ENCODE measurements around the gene NAV2. TPM values are rescaled to one million over a fixed set of nuclear protein-coding genes. Genes with fewer than 3 reads are reported as not detected.

The NAV2 gene
- total and polyA plus RNA-seq, 10 donors: 0.46 to 11.6 (median 4.1) TPM

DNA sequence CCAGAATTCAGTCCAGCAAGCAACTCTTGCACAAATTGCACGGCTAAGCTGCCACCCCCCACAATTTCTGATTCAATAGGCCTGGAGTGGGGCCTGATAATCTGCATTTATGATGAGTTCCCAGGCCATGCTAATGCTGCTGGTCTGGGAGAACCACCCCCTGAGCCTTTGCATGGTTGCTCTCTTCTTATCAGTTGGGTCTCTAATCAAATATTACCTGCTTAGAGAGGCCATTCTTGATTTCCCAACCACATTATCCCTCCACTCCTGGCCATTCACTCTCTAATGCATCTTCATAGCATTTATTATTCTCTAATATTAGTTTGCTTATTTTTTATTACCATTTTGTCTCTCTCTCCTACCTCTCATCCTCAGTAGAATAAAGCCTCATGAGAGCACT lies 99.5 kb downstream of the NAV2 start:
- 80 to 92% (median 91%) methylated on average over 1 of the region's 1 CpG for WGBS, 5 donors
- intact Hi-C loops (cut with DNase I; ENCODE audit: low total_unique reads): no loop called here

DNA sequence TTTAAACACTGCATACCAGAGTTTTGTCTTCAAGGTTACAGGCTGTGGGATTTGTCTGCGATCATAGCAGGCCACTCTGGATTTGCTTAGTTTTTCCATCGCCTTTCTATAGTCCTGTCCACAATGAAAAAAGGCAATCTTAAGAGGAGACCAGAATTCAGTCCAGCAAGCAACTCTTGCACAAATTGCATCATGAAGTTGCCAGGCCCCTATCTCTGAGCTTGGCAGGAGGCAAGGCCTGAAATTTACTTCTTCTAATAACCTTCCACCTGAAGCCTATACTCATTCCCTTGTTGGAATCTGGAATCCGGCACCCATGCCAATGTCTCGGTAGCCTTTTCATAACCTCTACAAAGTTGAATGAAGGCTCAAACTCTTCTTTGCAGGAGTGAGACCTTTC lies 100.1 kb downstream of the NAV2 start:
- WGBS, 5 donors: 94 to 99% (median 96%) methylated on average over 4 of the region's 4 CpGs
- Histone ChIP-seq H3K4me3 (no peak overlapping the region), H3K27ac (no peak overlapping the region), H3K36me3 (no peaks in the 10 kb centered on the region), H3K4me1 (peaks cover 0 to 11% (median 5%) of the 10 kb centered on the region in 6 donors), H3K9me3 (no peaks in the 10 kb centered on the region), H3K27me3 (replicated peaks in 1 of 7) (no peaks in the 10 kb centered on the region)
- TF ChIP-seq, protein P1, sequence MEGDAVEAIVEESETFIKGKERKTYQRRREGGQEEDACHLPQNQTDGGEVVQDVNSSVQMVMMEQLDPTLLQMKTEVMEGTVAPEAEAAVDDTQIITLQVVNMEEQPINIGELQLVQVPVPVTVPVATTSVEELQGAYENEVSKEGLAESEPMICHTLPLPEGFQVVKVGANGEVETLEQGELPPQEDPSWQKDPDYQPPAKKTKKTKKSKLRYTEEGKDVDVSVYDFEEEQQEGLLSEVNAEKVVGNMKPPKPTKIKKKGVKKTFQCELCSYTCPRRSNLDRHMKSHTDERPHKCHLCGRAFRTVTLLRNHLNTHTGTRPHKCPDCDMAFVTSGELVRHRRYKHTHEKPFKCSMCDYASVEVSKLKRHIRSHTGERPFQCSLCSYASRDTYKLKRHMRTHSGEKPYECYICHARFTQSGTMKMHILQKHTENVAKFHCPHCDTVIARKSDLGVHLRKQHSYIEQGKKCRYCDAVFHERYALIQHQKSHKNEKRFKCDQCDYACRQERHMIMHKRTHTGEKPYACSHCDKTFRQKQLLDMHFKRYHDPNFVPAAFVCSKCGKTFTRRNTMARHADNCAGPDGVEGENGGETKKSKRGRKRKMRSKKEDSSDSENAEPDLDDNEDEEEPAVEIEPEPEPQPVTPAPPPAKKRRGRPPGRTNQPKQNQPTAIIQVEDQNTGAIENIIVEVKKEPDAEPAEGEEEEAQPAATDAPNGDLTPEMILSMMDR (IDR thresholded peaks at IDR 0.05 in 8 of 11, conservative IDR thresholded peaks at IDR 0.05 in 3 of 11): no peak
- TF ChIP-seq POLR2A (IDR thresholded peaks at IDR 0.05): no peak
- TF ChIP-seq POLR2AphosphoS5 (IDR thresholded peaks at IDR 0.05): no peak
- intact Hi-C loops (cut with DNase I; ENCODE audit: low total_unique reads): no loop called here
- DNase-seq: no peak

More for the DNA sequence above, 99.5 kb downstream of the NAV2 start:
- H3K4me3 ChIP-seq: no peak overlapping the region
- peaks cover 0 to 11% (median 5%) of the 10 kb centered on the region in 6 donors for H3K4me1 ChIP-seq
- DNase-seq: no peak
- H3K36me3 ChIP-seq: no peaks in the 10 kb centered on the region
- H3K9me3 ChIP-seq: no peaks in the 10 kb centered on the region
- TF ChIP-seq POLR2A (IDR thresholded peaks at IDR 0.05): no peak
- no peak for TF ChIP-seq POLR2AphosphoS5 (IDR thresholded peaks at IDR 0.05)
- TF ChIP-seq, protein P1 (IDR thresholded peaks at IDR 0.05 in 8 of 11, conservative IDR thresholded peaks at IDR 0.05 in 3 of 11): no peak
- H3K27ac ChIP-seq: no peak overlapping the region
- no peaks in the 10 kb centered on the region for H3K27me3 ChIP-seq (replicated peaks in 1 of 7)

DNA sequence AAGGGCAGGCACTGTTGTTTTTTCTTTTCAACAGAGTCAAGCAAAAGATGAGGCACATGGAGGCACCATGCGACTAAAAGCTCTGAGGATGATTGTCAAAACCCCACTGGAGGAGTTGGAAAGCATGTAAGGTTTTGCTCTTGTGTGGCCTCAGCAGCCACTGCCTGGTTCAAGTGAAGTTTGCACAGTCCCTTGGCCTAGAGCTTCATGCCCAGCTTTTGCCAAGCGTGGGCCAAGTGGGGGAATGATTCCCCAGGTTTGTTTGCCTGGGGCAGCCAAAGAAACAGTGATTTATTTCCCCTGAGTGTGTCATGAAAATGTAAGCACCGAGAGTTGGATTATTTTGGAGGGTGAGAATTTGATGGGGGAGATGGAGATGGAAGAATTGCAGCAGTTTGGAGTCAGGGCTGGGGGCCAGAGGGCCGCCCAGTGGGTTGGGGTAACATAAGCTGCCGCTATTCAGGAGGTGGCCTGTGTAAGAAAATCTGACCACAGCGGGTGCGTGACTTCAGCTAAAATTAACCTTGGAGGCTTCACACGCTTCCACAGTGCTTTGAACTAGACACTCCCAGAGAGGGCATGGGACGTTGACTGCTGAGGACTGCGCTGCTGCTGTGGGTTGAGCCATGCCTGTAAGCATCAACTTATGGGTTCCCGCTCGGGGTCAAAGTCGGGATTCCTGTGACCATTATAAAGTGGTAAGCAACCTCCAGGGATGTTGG lies 100.7 kb downstream of the NAV2 start:
- Histone ChIP-seq H3K4me3 (no peak overlapping the region), H3K27ac (no peak overlapping the region), H3K36me3 (no peaks in the 10 kb centered on the region), H3K4me1 (peaks cover 0 to 11% (median 5%) of the 10 kb centered on the region in 6 donors), H3K27me3 (replicated peaks in 1 of 7) (no peaks in the 10 kb centered on the region), H3K9me3 (no peaks in the 10 kb centered on the region)
- no peak for DNase-seq
- intact Hi-C loops (cut with DNase I; ENCODE audit: low total_unique reads): no loop called here
- TF ChIP-seq, protein P1 (IDR thresholded peaks at IDR 0.05 in 8 of 11, conservative IDR thresholded peaks at IDR 0.05 in 3 of 11): no peak
- no peak for TF ChIP-seq POLR2AphosphoS5 (IDR thresholded peaks at IDR 0.05)
- TF ChIP-seq POLR2A (IDR thresholded peaks at IDR 0.05): no peak
- 83 to 90% (median 87%) methylated on average over 13 of the region's 13 CpGs for WGBS, 5 donors

DNA sequence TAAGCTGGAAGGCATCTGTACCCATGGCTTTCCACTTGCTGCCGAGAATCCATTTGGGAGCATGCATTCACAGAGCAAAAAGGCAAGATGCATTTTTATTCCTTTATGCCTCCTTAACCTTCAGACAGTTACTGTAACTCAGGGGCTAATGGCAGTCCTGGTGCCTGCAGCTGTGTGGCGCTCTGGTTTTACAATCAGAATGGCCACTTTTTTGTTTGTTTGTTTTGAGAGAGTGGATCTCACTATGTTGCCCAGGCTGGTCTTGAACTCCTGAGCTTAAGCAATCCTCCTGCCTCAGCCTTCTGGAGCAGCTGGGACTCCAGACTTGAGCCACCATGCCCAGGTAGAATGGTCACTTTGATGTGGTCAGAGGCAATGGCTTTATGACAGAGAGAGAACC lies 101.8 kb downstream of the NAV2 start:
- WGBS, 5 donors: 88 to 100% (median 97%) methylated on average over 2 of the region's 2 CpGs

More for the DNA sequence above, 101.8 kb downstream of the NAV2 start:
- H3K27me3 ChIP-seq (replicated peaks in 1 of 7): no peaks in the 10 kb centered on the region
- H3K9me3 ChIP-seq: no peaks in the 10 kb centered on the region
- no peak overlapping the region for H3K4me3 ChIP-seq
- intact Hi-C loops (cut with DNase I; ENCODE audit: low total_unique reads): no loop called here
- TF ChIP-seq POLR2AphosphoS5 (IDR thresholded peaks at IDR 0.05) (no peak), POLR2A (IDR thresholded peaks at IDR 0.05) (no peak)
- TF ChIP-seq, protein P1 (IDR thresholded peaks at IDR 0.05 in 8 of 11, conservative IDR thresholded peaks at IDR 0.05 in 3 of 11): no peak
- DNase-seq: no peak
- no peak overlapping the region for H3K27ac ChIP-seq
- H3K36me3 ChIP-seq: no peaks in the 10 kb centered on the region
- H3K4me1 ChIP-seq: peaks cover 0 to 11% (median 5%) of the 10 kb centered on the region in 6 donors
